GM10248 (cell line): ENCODE measurements around the gene PDE10A.
"Not testable (repeated sequence)": the region's sequence is repeated elsewhere in the genome, so short reads cannot be mapped to it uniquely, and the experiment has no call there.

ENCODE experiments used
- CTCF ChIA-PET: fragments of 300-600 bp; sonication (Branson Sonifier 250); formaldehyde crosslinking; extraction: SDS; loops from one replicate; lab custom pipeline; 2021; ENCODE audit warnings: antibody characterized with exemption; lab: Yijun Ruan, JAX
- POLR2A ChIA-PET: fragments of 350-650 bp; sonication (Branson Sonifier 250); formaldehyde crosslinking; extraction: SDS; loops from one replicate; lab custom pipeline; 2020; ENCODE audit warnings: antibody characterized with exemption; lab: Yijun Ruan, JAX
- DNase-seq: peaks from one replicate; pipeline ENCODE4 v3.0.0; 2012; ENCODE audit errors: extremely low spot score
- CTCF ChIP-seq: IDR thresholded peaks from 2 replicates; pipeline ENCODE4 v1.5.1; 2012; ENCODE audit warnings: mild to moderate bottlenecking, low read depth; ENCODE audit errors: extremely low read depth, missing control alignments, control extremely low read depth

Gene PDE10A

GRCh38 chr6:165506657-165507056 is 156.4 kb downstream of the PDE10A start:
- TF ChIP-seq CTCF: no peak
- DNase-seq: no peak
- POLR2A ChIA-PET: no interaction called here
- CTCF ChIA-PET: interaction anchor here (1.1 kb wide), 1 partner anchor 8 kb away, joined by 3 read pairs; no protein-coding TSS in a partner anchor

DNA sequence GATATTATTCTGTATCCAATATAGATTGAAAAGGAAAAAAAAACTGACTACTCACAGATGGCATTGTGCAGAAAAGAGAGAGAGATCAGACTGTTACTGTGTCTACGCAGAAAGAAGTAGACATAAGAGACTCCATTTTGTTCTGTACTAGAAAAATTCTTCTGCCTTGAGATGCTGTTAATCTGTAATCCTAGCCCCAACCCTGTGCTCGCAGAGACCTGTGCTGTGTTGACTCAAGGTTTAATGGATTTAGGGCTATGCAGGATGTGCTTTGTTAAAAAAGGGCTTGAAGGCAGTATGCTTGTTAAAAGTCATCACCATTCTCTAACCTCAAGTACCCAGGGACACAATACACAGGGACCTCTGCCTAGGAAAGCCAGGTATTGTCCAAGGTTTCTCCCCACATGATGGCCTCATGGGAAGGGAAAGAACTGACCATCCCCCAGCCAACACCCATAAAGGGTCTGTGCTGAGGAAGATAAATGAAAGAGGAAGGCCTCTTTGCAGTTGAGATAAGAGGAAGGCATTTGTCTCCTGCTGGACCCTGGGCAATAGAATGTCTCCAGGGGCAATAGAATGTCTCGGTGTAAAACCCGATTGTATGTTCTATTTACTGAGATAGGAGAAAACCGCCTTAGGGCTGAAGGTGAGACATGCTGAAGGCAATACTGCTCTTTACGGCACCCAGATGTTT is 162.7 kb downstream of the PDE10A start:
- CTCF ChIA-PET, DNase-seq, POLR2A ChIA-PET: not testable (repeated sequence)

GRCh38 chr6:165497472-165497871 is 165.6 kb downstream of the PDE10A start:
- no peak for DNase-seq
- no peak for TF ChIP-seq CTCF
- POLR2A ChIA-PET: no interaction called here
- CTCF ChIA-PET: no interaction called here

GRCh38 chr6:165488624-165489295 is 174.3 kb downstream of the PDE10A start:
- POLR2A ChIA-PET: no interaction called here
- no peak for DNase-seq
- CTCF ChIA-PET: no interaction called here
- TF ChIP-seq CTCF: no peak

DNA sequence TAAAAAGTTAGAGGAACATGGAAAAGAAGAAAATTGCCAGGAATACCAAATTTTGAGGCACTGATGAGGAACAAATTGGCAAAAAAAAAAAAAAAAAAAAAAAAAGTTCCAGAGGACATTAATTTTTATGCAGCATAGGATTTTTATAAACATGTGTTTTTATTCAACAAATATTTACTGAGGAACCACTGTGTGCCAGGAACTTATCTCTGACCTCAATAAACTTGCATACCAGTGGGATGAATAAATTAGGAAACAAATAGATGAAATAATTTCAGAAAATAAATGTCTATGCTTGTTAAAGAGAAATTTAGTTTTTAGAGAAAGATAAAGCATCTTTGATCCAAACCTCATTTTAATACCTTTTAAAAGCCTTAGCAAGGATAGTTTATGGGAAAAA is 175.1 kb downstream of the PDE10A start:
- DNase-seq: no peak
- ChIA-PET CTCF (no interaction called here), POLR2A (no interaction called here)
- no peak for TF ChIP-seq CTCF

DNA sequence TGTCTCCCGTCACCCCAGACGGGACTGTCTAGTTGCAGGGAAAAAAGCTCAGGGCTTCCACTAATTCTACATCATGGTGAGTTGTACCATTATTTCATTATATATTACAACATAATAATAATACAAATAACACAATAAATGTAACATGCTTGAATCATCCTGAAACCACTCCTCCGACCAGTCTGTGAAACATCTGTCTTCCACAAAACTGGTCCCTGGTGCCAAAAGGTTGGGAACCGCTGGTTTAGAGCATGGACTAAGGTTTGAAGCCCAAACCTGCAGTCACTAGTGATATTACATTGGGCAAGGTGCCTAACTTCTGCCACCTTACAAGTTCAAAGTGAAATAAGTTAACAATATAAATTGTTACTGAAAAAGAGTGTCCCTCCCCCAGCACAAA is 175.7 kb downstream of the PDE10A start:
- POLR2A ChIA-PET: no interaction called here
- no peak for TF ChIP-seq CTCF

More for the DNA sequence above, 175.7 kb downstream of the PDE10A start:
- CTCF ChIA-PET: no interaction called here
- no peak for DNase-seq
